Natural killer cell treated with Interleukin-12 subunit alpha and Interleukin-12 subunit beta and Interleukin-15 and Interleukin-18, amount 100 ng/mL, for 72 hours (primary cell): ENCODE results near the gene DCUN1D2. TPM values are rescaled to one million over a fixed set of nuclear protein-coding genes. Genes with fewer than 3 reads are reported as not detected.

Source experiments
- ATAC-seq, 2 donors: fragments of 150-1000 bp; cut with Tn5 transposase in 1 of 2; sonication (Bioruptor Pico), chemical (Tn5 transposase) in 1 of 2; 2 replicates each; pipeline ENCODE4 v1.10.0; 2021
- DNase-seq: peaks from one replicate; pipeline ENCODE4 v3.0.0; 2022; ENCODE audit warnings: low spot score
- H3K27ac Mint-ChIP-seq, 2 donors: 1 replicate in 1 of 2; 2 replicates in 1 of 2; pipeline ENCODE4 v1.8.0; 2022; ENCODE audit warnings: mixed read lengths in 2 of 2, mild to moderate bottlenecking in 1 of 2, moderate library complexity in 1 of 2
- H3K27me3 Mint-ChIP-seq, 2 donors: 1 replicate in 1 of 2; 2 replicates in 1 of 2; pipeline ENCODE4 v1.8.0; 2022; ENCODE audit warnings: mixed read lengths in 2 of 2
- H3K36me3 Mint-ChIP-seq: one replicate; pipeline ENCODE4 v1.8.0; 2022; ENCODE audit warnings: mixed read lengths
- H3K4me1 Mint-ChIP-seq, 2 donors: 1 replicate in 1 of 2; 2 replicates in 1 of 2; pipeline ENCODE4 v1.8.0; 2022; ENCODE audit warnings: low read depth in 2 of 2, mixed read lengths in 2 of 2, mild to moderate bottlenecking in 1 of 2
- H3K4me3 Mint-ChIP-seq: one replicate; pipeline ENCODE4 v1.8.0; 2022; ENCODE audit warnings: mixed read lengths
- H3K9me3 Mint-ChIP-seq: 2 replicates; pipeline ENCODE4 v1.8.0; 2022; ENCODE audit warnings: mixed read lengths
- total RNA-seq, 2 donors: library from RNA; stranded (reverse); gene quantifications; one replicate each; pipeline ENCODE4 v1.2.3, GENCODE V29; 2022

The DCUN1D2 gene
- total RNA-seq, 2 donors from 2014 or later: 22.9 to 40.7 TPM

DNA sequence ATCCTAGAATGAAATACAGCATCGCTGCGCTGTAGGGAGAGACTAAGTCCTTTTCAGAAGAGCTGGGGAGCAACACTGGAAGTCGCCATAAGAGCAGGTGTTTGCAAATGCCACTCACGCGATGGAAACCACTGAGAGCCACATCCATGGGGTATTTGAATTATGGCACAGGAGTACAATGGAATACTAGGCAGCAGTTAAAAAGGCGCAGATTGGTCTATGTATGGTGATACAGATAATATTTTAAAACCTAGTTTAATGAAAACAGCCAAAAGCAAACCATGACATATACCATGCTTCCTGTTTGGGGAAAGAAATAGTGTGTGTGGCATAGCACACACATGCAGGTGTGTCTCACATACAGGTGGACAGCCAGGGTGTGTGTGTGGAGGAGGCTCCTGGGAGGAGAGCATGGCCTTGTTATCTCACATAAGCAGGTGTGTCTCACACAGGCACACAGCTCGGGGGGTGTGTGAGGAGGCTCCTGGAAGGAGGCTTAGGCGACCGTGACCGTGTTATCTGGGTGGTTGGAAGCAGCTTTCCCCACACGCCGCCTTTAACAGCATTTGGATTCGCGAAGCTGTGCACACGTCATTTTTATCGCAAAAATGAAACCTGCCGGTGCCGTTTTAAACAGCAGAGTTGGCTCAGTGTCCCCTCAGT is 70.8 kb downstream of the DCUN1D2 start:
- H3K27ac Mint-ChIP-seq: no peak overlapping the region
- H3K36me3 Mint-ChIP-seq: no peaks in the 10 kb centered on the region

GRCh38 chr13:113418722-113419049 is 71.8 kb downstream of the DCUN1D2 start:
- DNase-seq (no peak), ATAC-seq (no peak)
- Mint-ChIP-seq H3K4me3 (no peak overlapping the region), H3K4me1 (no peaks in the 10 kb centered on the region), H3K36me3 (no peaks in the 10 kb centered on the region), H3K27ac (no peak overlapping the region), H3K9me3 (no peaks in the 10 kb centered on the region), H3K27me3 (peaks cover 4 to 6% of the 10 kb centered on the region in 2 donors)

More for the DNA sequence above, 70.8 kb downstream of the DCUN1D2 start:
- Mint-ChIP-seq H3K27me3 (peaks cover 4 to 6% of the 10 kb centered on the region in 2 donors), H3K4me1 (no peaks in the 10 kb centered on the region), H3K9me3 (no peaks in the 10 kb centered on the region), H3K4me3 (no peak overlapping the region)
- DNase-seq (no peak), ATAC-seq (no peak)

GRCh38 chr13:113417836-113418721 is 72.4 kb downstream of the DCUN1D2 start:
- Mint-ChIP-seq H3K9me3 (no peaks in the 10 kb centered on the region), H3K4me3 (no peak overlapping the region), H3K27me3 (peaks cover 4 to 6% of the 10 kb centered on the region in 2 donors), H3K36me3 (no peaks in the 10 kb centered on the region), H3K27ac (no peak overlapping the region), H3K4me1 (no peaks in the 10 kb centered on the region)
- no peak for DNase-seq
- no peak for ATAC-seq

DNA sequence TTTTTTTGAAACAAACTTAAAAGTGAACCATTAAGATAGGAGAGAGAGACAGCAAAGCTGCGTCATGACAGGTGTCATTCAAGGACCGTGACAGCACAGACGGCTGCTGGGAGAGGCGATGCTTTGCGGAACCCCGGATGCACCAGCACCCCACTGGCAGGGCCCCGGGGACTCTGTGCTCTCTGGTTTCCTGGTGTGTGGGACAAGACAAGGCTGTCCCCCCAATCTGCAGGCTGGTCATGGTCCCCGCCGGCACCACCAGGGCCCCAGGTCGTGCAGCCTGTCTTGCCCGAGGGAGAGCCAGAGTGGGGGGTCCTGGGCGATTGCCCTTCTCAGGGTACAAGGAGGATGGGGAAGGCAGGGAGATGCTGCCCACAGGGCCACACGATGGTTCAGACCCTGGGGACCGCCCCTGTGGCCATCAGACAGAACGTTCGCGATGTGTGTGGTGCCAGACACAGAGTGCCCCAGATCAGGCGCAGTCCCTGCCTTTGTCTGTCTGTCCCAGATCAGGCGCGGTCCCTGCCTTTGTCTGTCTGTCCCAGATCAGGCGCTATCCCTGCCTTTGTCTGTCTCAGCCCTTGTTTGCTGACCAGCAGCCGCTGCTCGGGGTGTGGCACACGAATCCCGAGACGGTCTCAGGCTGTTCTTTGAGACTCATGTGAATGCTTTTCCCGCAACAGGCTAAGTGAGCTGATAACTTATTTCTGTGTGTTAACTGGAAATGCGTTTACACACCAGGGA is 73.3 kb downstream of the DCUN1D2 start:
- ATAC-seq: no peak
- H3K27ac Mint-ChIP-seq: no peak overlapping the region
- DNase-seq: no peak
- H3K4me3 Mint-ChIP-seq: no peak overlapping the region
- H3K27me3 Mint-ChIP-seq: peaks cover 4 to 6% of the 10 kb centered on the region in 2 donors
- no peaks in the 10 kb centered on the region for H3K9me3 Mint-ChIP-seq
- H3K4me1 Mint-ChIP-seq: no peaks in the 10 kb centered on the region
- H3K36me3 Mint-ChIP-seq: no peaks in the 10 kb centered on the region

DNA sequence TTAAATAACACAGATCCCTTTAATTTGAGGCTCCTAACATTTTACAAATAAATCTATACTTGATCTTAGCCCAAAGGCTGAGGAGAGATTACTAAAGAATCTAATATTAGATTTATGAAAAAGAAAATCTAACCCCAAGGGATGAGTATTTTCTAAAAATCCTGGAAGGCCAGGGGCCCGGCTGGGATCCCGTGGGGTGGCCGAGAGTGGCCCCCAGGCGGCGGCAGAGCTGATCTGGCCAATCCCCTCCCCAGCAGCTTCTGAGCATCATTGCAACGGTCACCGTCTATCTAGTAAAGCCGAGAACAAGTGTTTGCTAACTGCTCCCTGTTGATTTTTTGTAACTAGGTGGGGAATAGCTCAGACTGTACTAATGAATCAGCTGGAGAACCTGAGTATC is 74.7 kb downstream of the DCUN1D2 start:
- no peaks in the 10 kb centered on the region for H3K36me3 Mint-ChIP-seq

GRCh38 chr13:113415032-113415431 is 75.5 kb downstream of the DCUN1D2 start:
- Mint-ChIP-seq H3K36me3 (no peaks in the 10 kb centered on the region), H3K27me3 (peaks cover 4 to 6% of the 10 kb centered on the region in 2 donors), H3K9me3 (no peaks in the 10 kb centered on the region), H3K4me1 (no peaks in the 10 kb centered on the region), H3K4me3 (no peak overlapping the region), H3K27ac (no peak overlapping the region)
- ATAC-seq: no peak
- no peak for DNase-seq

More for the DNA sequence above, 74.7 kb downstream of the DCUN1D2 start:
- H3K9me3 Mint-ChIP-seq: no peaks in the 10 kb centered on the region
- H3K4me3 Mint-ChIP-seq: no peak overlapping the region
- no peak for DNase-seq
- no peak overlapping the region for H3K27ac Mint-ChIP-seq
- peaks cover 4 to 6% of the 10 kb centered on the region in 2 donors for H3K27me3 Mint-ChIP-seq
- no peak for ATAC-seq
- H3K4me1 Mint-ChIP-seq: no peaks in the 10 kb centered on the region

GRCh38 chr13:113414335-113414734 is 76.2 kb downstream of the DCUN1D2 start:
- no peak overlapping the region for H3K4me3 Mint-ChIP-seq
- H3K4me1 Mint-ChIP-seq: no peaks in the 10 kb centered on the region
- DNase-seq (no peak), ATAC-seq (no peak)
- no peaks in the 10 kb centered on the region for H3K36me3 Mint-ChIP-seq
- peaks cover 4 to 6% of the 10 kb centered on the region in 2 donors for H3K27me3 Mint-ChIP-seq
- H3K27ac Mint-ChIP-seq: no peak overlapping the region
- no peaks in the 10 kb centered on the region for H3K9me3 Mint-ChIP-seq

DNA sequence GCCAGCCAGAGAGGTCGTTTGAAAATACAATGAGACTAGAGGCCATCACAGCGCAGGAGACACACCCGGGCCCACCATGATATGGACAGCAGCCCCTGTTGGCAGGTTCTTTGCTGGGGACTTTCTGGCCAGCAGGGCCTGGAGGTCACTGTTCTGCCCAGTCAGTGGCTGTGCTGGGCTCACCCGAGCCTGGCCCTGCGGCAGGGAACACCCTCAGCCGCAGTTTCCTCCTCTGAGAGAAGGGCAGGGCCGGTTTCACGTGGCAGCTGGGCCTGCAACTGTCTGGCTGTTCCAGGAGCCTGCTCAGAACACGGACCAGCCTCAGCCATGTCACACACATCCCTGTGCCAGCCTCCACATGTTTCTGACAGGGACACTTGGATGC is 76.6 kb downstream of the DCUN1D2 start:
- Mint-ChIP-seq H3K27ac (no peak overlapping the region), H3K4me3 (no peak overlapping the region), H3K27me3 (peaks cover 4 to 6% of the 10 kb centered on the region in 2 donors), H3K9me3 (no peaks in the 10 kb centered on the region), H3K4me1 (no peaks in the 10 kb centered on the region), H3K36me3 (no peaks in the 10 kb centered on the region)
- ATAC-seq: peak in 1 of 2 donors; percentile 26
- peak; percentile 56 for DNase-seq

DNA sequence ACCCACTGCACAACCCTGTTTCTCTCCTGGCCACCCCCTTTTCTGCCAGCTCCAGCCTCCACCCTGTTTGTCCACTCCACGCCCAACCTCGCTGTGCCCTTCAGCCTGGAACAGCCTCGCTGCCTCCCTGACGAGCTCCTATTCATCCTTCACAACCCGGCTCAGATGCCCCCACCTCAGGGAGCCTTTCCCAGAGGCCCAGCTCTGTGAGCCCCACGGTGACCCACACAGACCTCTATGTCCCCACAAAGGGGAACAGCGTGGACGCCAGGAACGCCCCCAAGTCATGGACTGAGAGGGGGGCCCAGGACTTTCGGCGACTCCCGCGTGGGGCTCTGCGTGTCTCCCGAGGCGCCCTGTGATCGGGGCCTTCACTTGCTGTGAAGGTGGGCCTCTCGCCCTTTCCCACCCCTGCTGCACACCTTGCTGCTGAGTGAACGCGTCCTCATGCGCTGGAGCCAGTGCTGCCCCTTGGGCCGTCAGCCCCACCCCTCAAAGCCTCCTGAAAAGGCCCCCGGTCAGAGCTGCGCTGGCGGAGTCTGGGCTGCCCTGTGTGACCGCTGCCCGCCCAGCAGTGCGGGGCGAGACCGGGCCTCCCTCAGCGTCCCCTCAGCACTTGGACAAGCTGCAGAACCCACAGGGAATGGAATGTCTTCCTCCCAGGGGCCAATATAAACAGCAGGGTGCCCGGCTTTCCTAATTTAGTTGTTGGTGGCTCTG is 77.2 kb downstream of the DCUN1D2 start:
- no peak for ATAC-seq
- DNase-seq: peak; percentile 49
- H3K9me3 Mint-ChIP-seq: no peaks in the 10 kb centered on the region
- H3K4me1 Mint-ChIP-seq: no peaks in the 10 kb centered on the region
- peaks cover 4 to 6% of the 10 kb centered on the region in 2 donors for H3K27me3 Mint-ChIP-seq
- no peak overlapping the region for H3K27ac Mint-ChIP-seq
- no peaks in the 10 kb centered on the region for H3K36me3 Mint-ChIP-seq
- no peak overlapping the region for H3K4me3 Mint-ChIP-seq

- no peaks in the 10 kb centered on the region for H3K9me3 Mint-ChIP-seq
These were observed 78.1 kb downstream of the DCUN1D2 start for GRCh38 chr13:113412440-113412839.

GRCh38 chr13:113411216-113412023 is 79.1 kb downstream of the DCUN1D2 start:
- Mint-ChIP-seq H3K4me1 (no peaks in the 10 kb centered on the region), H3K4me3 (no peak overlapping the region), H3K27ac (no peak overlapping the region), H3K36me3 (no peaks in the 10 kb centered on the region), H3K9me3 (no peaks in the 10 kb centered on the region), H3K27me3 (peaks cover under 1 to 2% of the 10 kb centered on the region in 2 donors)
- ATAC-seq (no peak), DNase-seq (no peak)

More at GRCh38 chr13:113412440-113412839, 78.1 kb downstream of the DCUN1D2 start:
- no peak for DNase-seq
- Mint-ChIP-seq H3K27me3 (peaks cover 5 to 6% of the 10 kb centered on the region in 2 donors), H3K4me1 (no peaks in the 10 kb centered on the region), H3K27ac (no peak overlapping the region), H3K36me3 (no peaks in the 10 kb centered on the region), H3K4me3 (no peak overlapping the region)
- ATAC-seq: no peak

- H3K36me3 Mint-ChIP-seq: no peaks in the 10 kb centered on the region
- ATAC-seq: no peak
- no peaks in the 10 kb centered on the region for H3K4me1 Mint-ChIP-seq
- no peak for DNase-seq
- no peaks in the 10 kb centered on the region for H3K9me3 Mint-ChIP-seq
- H3K27ac Mint-ChIP-seq: no peak overlapping the region
- H3K27me3 Mint-ChIP-seq: peaks cover 0 to 2% of the 10 kb centered on the region in 2 donors
- H3K4me3 Mint-ChIP-seq: no peak overlapping the region
These were observed 79.9 kb downstream of the DCUN1D2 start for GRCh38 chr13:113410472-113411201.
